Hematopoietic multipotent progenitor cell (in vitro differentiated cells): ENCODE data around the gene ZNF302. TPM values are rescaled to one million over a fixed set of nuclear protein-coding genes. Genes with fewer than 3 reads are reported as not detected.
"Not testable (repeated sequence)": the region's sequence is repeated elsewhere in the genome, so short reads cannot be mapped to it uniquely, and the experiment has no call there.

Experiments
- DNase-seq, 3 donors: peaks; one replicate each; pipeline ENCODE4 v3.0.0-alpha.2; 2011 to 2015; ENCODE audit warnings: low read depth in 2 of 3, low spot score in 2 of 3
- total RNA-seq: library from RNA; depleted of rRNA; stranded (reverse); fragments of >200 nt; gene quantifications from one replicate; pipeline ENCODE4 v1.2.3, GENCODE V29; 2012

The ZNF302 gene
- total RNA-seq, 1 donor = 15.9 TPM

- DNase-seq = no peak
Observed at GRCh38 chr19:34669305-34669704, 8.2 kb upstream of the ZNF302 start.

- no peak for DNase-seq
Observed at GRCh38 chr19:34671972-34672371, 5.5 kb upstream of the ZNF302 start.

- no peak for DNase-seq
Observed at GRCh38 chr19:34673590-34673989, 3.9 kb upstream of the ZNF302 start.

- no peak for DNase-seq
Observed at GRCh38 chr19:34675250-34675649, 2.2 kb upstream of the ZNF302 start.

- DNase-seq = no peak
Observed at GRCh38 chr19:34675919-34676318, 1.6 kb upstream of the ZNF302 start.

- DNase-seq = peak in 2 of 3 donors; percentile 90 to 91
Observed at GRCh38 chr19:34676697-34677385, 637 bp upstream of the ZNF302 start, which contains the start of gene SCGB2B2. Gene SCGB2B2, minus strand, starts transcription at chr19:34677159. Its CDS starts 82,596 bp downstream, at chr19:34594563.

GRCh38 chr19:34678085-34678412 lies 571 bp downstream of the ZNF302 start:
- DNase-seq = no peak

- no peak for DNase-seq
Observed at GRCh38 chr19:34678421-34678820, 943 bp downstream of the ZNF302 start.

GRCh38 chr19:34681478-34681877 lies 4.0 kb downstream of the ZNF302 start:
- no peak for DNase-seq

- DNase-seq = not testable (repeated sequence)
Observed at GRCh38 chr19:34685266-34685665, 7.8 kb downstream of the ZNF302 start.

- DNase-seq = no peak
Observed at GRCh38 chr19:34686455-34686854, 9.0 kb downstream of the ZNF302 start.

- DNase-seq = no peak
Observed at GRCh38 chr19:34687348-34687747, 9.9 kb downstream of the ZNF302 start.

- no peak for DNase-seq
Observed at GRCh38 chr19:34688592-34688991, 11.1 kb downstream of the ZNF302 start.

- no peak for DNase-seq
Observed at GRCh38 chr19:34690372-34690771, 12.9 kb downstream of the ZNF302 start.

- DNase-seq = no peak
Observed at GRCh38 chr19:34692549-34692948, 15.1 kb downstream of the ZNF302 start.

GRCh38 chr19:34707661-34708060 lies 30.2 kb downstream of the ZNF302 start:
- DNase-seq = no peak

- no peak for DNase-seq
Observed at GRCh38 chr19:34711890-34712289, 34.4 kb downstream of the ZNF302 start.

GRCh38 chr19:34712395-34713261 lies 35.1 kb downstream of the ZNF302 start:
- DNase-seq = peak; percentile 65 to 87 (median 68)

GRCh38 chr19:34713262-34713637 lies 35.8 kb downstream of the ZNF302 start:
- peak in 1 of 3 donors; percentile 5 for DNase-seq

- DNase-seq = no peak
Observed at GRCh38 chr19:34715357-34715756, 37.9 kb downstream of the ZNF302 start.

GRCh38 chr19:34722353-34722752 lies 44.9 kb downstream of the ZNF302 start:
- DNase-seq = no peak

- no peak for DNase-seq
Observed at GRCh38 chr19:34725400-34725799, 47.9 kb downstream of the ZNF302 start.
